ENCODE results near the gene ZNF827.
A peak's percentile ranks its signal among the peaks of the same experiment; 100 is the strongest.

The ZNF827 gene

DNA sequence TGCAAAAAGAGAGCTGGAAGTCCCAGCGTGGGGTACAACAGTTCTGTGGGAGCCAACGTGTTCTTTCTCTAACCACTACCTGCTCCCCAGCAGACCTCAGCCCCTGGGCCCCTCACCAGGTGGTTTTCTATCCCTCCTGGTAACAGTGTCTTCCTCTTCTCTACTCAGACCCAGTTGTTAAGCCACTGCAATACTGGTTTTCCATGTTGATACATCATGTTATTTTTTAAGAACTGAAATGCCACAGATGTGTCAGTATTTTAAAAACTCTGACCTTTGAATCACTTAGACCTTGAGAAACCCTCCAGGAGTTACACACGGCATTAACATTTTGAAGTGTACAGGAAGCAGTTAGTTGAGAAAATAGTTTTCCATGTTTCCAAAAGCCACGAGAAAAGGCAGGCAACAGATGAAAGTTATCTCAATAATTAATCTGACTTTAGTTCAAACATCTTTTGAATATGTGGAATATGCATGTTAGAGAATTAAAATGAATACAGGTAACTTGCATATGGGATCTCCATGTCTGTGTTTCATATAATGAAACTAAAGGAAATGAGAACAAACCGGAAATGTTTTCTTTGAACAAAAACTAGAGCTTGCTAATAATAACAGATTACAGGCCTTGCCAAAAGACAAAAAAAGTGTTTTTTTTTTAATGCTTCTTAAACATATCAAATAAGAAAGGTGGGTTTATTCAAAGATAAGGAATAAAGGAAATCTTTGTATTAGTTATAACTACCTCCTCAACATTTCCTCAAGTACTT, 108.8 kb downstream of the ZNF827 start:
- DNase-seq (ENCODE audit: low read depth in 2 of 2), result no peak

DNA sequence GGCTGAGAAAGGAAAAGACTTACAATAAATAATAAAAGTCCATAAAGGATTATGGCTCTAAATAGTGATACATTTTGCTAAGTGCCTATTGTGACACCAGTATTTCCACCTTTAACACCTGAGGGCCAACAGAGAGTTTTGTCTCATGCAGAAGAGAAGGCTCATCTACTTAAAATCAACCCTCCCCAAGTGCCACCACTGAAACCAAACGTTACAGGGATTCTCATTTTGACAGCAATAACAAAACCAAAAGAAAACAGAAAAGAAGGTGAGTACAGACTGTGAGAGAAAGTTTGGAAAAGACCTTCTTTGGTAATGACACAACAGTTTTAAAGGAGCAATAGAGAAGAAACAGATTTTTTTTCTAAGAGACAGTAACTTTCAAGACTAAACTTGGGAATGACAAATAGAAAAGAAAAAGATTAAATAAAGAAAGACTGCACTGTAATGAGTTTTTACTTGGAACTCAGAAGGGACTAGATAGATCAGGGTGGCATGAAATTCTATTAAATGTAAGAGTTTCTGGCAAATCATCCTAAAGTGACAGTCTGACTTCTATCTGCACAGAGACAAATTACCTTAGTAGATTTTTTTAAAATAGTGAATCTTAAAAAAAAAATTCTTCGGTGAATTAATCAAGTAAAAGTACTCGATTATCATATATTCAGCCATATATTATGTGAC, 109.7 kb downstream of the ZNF827 start:
- no peak for DNase-seq (ENCODE audit: low read depth in 2 of 2)

GRCh38 chr4:145827885-145828284, 110.7 kb downstream of the ZNF827 start:
- no peak for DNase-seq (ENCODE audit: low read depth in 2 of 2)

DNA sequence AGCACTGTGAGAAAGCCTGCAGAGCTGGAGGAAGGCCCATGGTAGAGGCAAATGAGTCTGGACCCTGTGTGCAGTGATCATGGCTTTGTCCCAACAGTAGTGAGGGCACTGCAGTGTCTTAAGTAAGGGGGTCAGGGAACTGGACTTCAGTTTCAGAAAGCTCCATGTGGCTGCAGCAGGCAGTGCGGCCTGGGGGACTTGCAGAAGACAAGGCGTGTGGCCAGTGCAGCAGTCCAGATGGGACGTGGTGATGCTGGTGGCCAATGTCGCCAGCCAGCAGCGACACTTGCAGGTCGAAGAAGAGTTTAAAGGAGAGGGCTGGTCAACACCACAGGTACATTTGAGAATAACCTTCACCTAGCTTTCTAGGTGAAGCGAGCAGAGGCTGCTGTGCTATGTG, 113.4 kb downstream of the ZNF827 start:
- no peak for DNase-seq (ENCODE audit: low read depth in 2 of 2)

DNA sequence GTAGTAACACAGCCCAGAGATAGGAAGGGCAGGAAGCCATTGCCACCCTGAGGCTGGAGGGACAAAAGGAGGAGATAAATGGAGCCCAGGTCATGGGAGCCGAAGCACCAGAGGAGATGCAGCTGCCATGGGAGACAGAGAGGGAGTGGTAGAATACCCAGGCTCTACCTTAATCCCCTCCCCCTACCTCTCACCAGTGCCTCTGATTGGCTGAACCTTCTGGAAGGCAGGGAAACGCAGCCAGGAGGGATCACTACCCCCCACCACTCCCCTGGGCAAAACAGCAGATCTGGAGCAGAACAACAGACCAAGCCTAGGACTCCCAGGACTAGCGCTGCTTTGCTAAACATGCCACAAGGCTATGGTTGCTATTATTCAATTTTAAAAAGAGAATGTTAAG, 114.2 kb downstream of the ZNF827 start:
- no peak for DNase-seq (ENCODE audit: low read depth in 2 of 2)

DNA sequence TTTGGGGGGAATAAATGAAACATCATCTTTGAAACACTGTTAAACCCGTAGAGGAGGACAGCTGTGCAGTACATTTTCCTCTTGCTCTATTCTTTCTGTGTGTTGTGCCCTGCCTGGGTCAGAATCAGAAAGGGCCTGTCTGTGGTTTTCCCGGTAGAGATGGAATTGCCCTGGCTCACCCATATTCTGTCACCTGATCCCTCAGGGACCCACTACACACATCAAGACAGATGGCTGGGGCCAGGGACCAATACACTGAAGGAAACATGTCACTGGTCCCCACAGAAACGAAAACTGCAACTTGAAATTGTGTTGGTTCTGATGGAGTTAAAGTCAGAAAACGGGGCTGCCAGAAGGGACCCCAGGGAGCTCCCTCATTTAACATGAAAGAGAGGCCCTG, 114.9 kb downstream of the ZNF827 start:
- DNase-seq (ENCODE audit: low read depth in 2 of 2), result no peak

DNA sequence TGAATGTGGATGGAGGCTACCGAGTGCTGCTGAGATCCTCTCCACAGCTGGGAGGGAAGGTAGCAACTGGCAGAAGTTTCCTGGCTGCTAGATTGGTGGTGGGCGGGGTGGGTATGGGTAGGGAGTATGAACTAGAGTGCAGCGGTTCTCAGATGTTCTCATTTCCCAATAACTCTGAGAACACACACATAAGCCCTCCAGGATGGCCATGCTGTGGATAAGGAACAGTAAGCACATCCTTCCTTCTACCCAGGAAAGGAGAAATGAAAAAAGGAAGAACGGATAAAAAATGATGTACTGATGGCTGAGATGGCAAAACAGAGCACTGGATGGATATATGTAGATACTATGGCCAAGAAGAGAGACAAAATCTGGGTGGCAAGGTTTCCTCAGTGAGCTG, 116.0 kb downstream of the ZNF827 start:
- no peak for DNase-seq (ENCODE audit: low read depth in 2 of 2)

DNA sequence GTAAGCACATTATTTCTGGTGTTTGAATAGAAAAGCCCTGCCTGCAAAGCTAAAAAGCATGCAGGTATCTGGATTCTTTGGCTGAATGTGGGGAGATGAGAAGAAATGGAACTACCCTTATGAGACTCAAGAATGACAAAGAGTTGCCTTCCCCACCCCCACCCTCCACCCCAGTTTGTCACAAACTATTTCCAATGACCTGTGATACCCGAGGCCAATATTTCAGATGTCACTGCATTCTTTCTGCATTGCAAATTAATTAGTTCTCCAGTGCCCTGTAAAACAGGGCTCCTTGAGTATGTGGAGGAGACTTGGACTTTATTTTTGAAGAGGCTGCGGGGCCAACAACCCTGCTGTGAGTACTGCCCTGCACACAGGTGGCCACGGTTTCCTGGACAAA, 116.4 kb downstream of the ZNF827 start:
- no peak for DNase-seq (ENCODE audit: low read depth in 2 of 2)

- DNase-seq (ENCODE audit: low read depth in 2 of 2), result no peak
Measured at GRCh38 chr4:145821766-145822165, 116.9 kb downstream of the ZNF827 start.

DNA sequence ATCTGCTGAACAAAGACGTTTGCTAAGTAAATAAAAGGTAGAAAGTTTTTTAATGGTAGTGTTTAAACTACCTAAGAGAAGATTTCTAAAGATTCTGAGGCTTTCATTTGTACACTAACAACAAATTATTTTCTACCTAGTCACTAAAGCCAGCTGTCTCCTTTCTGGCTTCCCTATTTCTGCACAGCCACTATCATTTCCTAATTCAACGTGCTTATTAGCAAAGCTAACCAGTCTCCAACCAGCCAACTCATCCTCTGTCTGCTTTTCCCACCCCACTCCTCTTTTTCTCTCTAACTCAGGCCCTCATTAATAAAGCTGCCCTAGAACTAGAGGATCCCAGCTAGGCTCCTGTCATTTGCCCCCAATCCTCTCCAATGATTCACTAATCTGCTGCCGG, 118.2 kb downstream of the ZNF827 start:
- no peak for DNase-seq (ENCODE audit: low read depth in 2 of 2)

DNA sequence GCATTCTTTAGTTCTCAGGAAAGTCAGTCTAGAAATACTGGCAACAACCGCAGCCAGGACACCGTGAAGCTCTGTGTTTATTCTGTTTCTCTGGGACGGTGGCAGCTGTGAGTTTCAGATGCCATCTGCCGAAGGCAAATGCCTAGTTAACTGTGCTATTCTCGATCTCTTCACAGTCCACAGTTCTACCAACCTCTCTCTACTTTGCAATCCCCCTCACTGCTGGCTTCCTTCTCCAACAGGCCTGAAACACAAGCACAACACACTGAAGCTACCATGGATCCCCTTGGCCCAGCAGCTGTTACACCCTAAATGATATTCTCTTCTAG, 118.8 kb downstream of the ZNF827 start:
- no peak for DNase-seq (ENCODE audit: low read depth in 2 of 2)

GRCh38 chr4:145819101-145819852, 119.3 kb downstream of the ZNF827 start:
- DNase-seq (ENCODE audit: low read depth in 2 of 2), result no peak

- DNase-seq (ENCODE audit: low read depth in 2 of 2), result no peak
Measured at GRCh38 chr4:145818011-145818410, 120.6 kb downstream of the ZNF827 start.

GRCh38 chr4:145816091-145816490, 122.5 kb downstream of the ZNF827 start:
- no peak for DNase-seq (ENCODE audit: low read depth in 2 of 2)

GRCh38 chr4:145815626-145816025, 123.0 kb downstream of the ZNF827 start:
- no peak for DNase-seq (ENCODE audit: low read depth in 2 of 2)

DNA sequence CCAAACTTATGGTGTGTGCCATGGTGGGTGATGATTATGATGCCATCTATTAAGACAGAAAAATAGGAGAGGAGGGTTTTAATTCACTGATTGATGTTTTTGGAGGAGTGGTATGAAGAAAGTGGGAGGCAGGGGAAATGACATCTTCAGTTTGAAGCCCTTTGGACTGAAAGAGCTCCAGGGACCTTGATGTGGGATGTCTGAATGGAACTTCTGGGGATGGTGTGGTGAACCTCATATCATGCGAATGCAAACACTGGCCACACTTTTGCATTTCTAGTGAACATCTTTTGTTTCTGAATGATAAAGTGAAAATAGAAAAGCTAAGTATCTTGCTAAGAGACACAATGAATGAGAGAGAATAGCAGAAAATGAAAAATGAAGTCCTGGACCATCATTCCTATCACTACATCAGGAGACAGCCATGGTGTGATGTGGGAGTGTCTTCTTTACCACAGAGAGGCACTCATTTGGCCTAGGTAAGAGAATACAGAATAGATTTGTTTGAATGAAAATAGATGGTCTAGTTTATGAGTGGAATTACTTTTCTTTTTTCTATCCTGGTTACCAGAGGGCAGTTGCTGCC, 123.5 kb downstream of the ZNF827 start:
- DNase-seq (ENCODE audit: low read depth in 2 of 2), result no peak

- DNase-seq (ENCODE audit: low read depth in 2 of 2), result no peak
Measured at GRCh38 chr4:145814246-145814645, 124.4 kb downstream of the ZNF827 start.

- DNase-seq (ENCODE audit: low read depth in 2 of 2), result no peak
Measured at GRCh38 chr4:145812919-145813318, 125.7 kb downstream of the ZNF827 start.

DNA sequence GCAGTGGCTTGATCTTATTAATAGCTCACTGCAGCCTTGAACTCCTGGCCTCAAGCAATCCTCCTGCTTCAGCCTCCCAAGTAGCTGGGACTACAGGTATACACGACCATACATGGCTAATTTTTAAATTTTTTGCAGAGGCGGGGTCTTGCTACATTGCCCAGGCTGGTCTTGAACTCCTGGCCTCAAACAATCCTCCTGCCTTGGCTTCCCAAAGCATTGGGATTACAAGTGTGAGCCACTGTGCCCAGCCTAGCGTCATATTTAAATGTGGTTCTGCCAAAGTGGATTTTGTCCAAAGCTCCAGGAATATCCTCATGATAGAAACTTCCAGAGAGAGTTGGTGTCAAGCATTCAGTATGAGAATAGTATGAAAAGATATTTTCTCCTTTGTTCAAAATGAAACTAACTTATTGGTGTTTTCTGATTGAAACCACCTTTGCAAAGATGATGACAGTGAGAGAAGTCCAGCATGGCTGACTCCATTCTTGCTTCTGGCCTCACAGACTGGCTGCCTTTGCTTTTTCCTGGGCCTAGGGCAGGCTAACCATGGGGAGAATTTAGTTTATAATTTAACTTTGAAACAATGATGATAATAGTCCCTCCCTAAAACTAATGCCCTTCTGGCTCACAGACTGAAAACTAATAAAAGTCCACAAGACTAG, 129.6 kb downstream of the ZNF827 start:
- no peak for DNase-seq (ENCODE audit: low read depth in 2 of 2)

DNA sequence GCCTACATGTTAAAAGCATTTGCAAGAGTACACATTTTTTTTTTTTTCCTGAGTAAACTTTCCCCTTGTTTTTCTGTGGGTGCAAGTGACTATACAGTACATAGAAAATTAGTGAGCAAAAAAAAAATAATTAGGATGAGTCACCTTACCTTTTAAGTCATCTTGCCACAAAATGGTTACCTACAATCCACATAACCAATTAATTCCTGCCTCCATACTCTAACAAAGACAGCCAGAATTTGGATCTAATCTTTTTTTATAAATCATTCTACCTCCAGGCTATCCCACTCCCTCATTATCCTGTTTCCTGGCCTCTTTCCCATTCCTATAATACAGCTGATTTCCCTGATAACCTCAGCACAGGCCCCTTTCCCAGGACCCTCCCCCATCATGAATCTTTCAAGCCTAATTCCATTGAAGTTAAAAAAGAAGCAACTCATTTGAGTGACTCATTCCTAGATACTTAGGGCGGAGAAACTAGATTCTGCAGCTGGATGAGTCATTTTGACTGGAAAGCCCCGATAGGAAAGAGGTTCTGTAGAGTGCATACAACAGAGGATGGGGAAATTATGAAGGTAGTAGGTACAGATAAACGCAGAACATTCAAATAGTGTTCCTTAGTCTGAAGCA, 130.5 kb downstream of the ZNF827 start:
- peak in 1 of 2 donors; percentile 15 for DNase-seq (ENCODE audit: low read depth in 2 of 2)

DNA sequence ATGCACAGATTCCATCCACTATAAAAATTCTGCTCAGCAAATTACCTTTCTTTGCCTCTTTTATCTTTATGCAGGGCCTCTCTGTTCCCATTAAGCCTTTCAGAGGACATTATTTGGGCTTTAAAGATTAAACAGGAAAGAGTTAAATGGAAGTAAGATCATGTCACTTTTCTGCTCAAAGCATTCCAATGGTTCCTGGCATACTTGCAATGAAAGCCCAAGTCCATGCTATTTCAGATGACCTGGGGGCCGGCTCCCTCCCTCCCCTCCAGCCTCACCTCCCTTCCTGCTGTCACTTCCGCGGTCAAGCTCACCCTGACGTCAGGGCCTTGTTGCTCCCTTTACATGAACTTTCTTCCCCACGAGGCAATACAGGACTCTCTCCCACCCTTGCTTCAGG, 133.1 kb downstream of the ZNF827 start:
- no peak for DNase-seq (ENCODE audit: low read depth in 2 of 2)

DNA sequence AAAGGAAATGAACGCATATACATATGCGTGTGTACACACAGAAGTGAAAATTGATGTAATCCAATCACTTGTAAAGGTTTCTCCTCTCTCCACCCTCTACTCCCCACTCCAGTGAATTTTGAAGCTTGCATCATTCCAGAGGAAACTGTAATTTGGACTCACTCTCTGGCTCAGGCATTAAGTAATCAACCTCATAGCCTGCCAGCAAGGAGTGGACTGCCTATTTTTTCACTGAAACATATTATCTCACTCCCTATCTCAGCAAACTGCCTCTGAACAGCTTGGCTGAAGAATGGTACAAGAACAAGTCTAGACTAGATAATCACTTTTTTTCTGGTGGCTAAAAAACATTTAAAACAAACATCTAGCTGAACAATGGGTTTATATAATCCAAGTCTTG, 134.5 kb downstream of the ZNF827 start:
- no peak for DNase-seq (ENCODE audit: low read depth in 2 of 2)
